Right hindlimb (tissue), 1 donor: ENCODE results near the gene OPN1MW3.
"Not testable (repeated sequence)": the region's sequence is repeated elsewhere in the genome, so short reads cannot be mapped to it uniquely, and the experiment has no call there.

ENCODE experiments used
- DNase-seq: peaks from one replicate; pipeline ENCODE4 v3.0.0-alpha.2; 2018

OPN1MW3 gene

DNA sequence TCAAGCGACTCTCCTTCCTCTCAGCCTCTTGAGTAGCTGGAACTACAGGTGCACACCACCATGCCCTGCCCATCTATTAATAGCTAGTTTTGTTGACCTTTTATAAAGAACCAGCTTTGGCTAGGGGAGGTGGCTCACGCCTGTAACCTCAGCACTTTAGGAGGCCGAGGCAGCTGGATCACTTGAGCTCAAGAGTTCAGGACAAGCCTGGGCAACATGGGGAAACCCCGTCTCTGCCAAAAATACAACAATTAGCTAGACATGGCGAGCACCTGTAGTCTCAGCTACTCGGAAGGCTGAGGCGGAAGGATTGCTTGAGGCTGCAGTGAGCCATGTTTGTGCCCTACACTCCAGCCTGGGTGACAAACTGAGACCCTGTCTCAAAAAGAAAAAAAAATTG is 40.9 kb downstream of the OPN1MW3 start:
- DNase-seq: no peak

DNA sequence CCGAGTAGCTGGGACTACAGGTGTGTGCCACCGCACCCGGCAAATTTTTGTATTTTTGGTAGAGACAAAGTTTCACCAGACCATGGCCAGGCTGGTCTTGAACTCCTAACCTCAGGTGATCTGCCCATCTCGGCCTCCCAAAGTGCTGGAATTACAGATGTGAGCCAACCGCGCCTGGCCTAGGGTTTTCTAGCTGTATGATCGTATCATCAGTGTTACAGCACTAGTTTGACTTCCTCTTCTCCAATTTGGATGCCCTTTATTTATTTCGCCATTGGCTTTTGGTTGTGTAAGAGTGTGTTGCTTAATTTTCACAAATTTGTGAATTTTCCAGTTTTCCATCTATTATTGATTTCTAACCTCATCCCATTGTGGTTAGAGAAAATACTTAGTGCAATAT is 43.4 kb downstream of the OPN1MW3 start:
- no peak for DNase-seq

DNA sequence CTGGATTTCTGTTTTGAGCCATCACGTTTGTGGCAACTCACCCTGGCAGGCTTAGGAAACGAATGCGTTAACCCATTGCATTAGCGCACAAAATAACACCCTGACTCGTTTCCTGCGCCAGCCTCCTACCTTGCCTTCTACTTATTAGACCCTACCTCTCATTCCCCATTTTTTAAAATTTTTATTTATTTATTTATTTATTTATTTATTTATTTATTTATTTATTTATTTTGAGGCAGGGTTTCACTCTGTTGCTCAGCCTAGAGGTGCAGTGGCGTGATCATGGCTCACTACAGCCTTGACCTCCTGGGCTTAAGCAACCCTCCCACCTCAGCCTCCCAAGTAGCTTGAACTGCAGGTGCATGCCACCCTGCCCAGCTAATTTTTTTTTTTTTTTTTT is 45.6 kb downstream of the OPN1MW3 start:
- not testable (repeated sequence) for DNase-seq

DNA sequence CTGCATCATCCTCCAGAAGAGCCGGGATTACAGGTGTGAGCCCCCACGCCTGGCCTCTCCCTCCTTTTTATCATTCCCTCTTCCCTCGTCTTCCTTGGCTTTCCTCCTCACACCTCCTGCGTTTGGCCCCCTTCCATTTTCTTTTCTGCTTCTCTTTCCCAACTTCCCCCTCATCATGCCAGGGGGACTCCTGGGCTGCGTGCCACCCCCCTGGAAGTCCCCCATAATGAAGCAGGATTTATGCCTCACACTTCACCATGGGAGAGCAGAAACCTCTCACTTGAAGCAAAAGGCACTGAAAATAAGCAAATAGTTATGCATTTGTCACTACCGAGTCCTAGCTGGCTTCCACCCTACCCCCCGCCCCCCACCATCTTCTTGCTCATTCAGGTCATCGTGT is 46.1 kb downstream of the OPN1MW3 start:
- DNase-seq: no peak

DNA sequence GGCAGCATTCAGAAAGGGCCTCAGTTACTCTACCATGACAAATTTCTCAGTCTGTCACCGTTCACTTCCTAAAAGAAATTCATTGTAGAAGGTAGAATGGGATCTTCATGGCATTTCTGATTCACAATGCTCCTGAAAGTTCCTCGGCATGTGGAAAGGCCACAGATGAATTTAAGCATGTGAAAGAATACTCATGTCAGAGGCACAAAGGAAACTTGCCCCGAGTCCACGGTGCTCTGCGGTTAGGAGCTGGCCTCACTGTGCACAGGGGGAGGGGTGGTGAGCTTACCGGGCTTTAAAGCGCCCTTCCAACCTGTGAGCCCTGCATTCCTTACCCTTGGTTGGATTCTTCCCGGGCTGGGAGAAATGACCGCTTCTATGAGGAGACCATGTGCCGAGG is 47.5 kb downstream of the OPN1MW3 start:
- no peak for DNase-seq

DNA sequence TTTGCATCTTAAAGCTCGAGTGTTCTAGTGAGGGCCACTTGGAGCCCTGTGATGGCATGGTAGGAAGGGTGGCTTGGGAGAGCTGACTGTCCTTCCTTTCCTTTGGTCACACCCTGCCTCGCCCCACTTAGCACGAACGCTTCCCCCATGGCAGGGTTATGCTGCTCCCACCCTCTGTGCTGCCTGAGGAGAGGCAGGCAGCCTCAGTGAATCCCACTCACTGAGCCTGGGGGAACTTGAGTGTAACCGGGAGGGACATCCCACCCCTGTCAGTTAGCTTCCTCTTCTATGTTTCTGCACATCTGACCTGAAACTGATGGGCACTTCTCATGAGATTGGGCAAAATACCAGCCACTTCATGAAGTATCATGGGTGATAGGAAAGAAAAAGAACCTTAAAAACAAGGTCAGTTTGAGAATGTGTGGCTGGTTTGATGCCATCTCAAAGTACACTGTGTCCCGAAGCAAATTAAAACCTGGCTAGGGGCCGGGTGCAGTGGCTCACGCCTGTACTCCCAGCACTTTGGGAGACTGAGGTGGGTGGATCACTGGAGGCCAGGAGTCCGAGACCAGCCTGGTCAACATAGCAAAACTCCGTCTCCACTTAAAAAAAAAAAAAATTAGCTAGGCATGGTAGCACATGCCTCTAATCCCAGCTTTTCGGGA is 48.3 kb downstream of the OPN1MW3 start:
- no peak for DNase-seq

DNA sequence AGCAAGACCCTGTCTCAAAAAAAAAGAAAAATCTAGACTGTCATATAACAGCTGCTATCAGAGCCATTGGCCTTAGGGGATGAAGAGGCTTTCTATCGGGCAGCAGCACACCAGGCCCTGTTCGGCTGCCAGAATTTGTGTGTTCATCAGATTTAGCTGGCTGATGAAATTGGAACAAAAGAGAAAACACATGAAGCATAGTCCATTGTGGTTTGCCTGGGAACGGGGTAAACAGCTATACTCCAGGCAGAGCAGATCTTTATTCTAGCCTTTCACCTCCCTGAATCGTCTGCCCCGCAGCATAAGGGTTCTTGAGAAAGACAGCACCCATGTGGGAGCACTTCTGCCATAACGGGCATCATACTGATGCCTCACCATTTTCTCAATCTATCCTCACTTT is 49.8 kb downstream of the OPN1MW3 start:
- no peak for DNase-seq

DNA sequence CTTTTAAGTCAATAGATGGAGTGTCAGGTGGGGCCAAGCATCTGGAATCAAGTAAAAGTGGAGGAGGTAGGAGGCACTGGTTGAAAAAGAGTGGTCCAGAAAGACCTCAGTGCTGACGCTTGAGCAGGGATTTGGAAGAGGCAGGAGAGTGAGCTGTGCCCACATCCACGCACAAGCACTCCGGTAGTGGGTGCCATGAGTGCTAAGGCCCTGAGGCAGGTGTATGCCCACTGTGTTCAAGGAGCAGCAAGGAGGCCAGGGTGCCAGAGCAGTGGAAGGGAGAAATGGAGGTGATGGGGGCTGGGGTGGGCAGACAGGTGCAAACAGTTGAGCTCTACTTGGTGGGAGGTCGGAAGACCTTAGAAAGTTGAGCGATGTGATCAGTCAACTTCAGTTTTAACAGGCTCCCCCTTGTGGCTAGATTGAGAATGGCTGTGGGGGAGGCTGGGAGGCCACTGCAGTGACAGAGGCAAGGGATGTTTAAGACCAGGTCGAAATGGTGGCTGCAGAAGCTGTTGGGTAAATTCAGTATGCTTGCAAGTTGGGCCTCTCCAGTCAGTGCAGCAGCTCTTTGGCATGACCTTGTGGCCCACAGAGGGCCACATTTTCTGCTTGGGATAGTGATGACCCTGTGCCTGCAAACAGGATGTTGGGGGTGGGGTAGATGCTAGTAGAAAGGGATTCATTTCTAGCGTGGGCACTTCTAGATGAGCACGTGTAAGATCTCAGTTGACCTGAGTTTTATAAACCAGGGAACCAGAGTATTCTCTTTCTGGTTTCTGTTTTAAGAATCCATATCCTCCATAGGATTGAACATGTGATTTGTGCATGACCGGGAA is 50.9 kb downstream of the OPN1MW3 start:
- peak; percentile 56 for DNase-seq

DNA sequence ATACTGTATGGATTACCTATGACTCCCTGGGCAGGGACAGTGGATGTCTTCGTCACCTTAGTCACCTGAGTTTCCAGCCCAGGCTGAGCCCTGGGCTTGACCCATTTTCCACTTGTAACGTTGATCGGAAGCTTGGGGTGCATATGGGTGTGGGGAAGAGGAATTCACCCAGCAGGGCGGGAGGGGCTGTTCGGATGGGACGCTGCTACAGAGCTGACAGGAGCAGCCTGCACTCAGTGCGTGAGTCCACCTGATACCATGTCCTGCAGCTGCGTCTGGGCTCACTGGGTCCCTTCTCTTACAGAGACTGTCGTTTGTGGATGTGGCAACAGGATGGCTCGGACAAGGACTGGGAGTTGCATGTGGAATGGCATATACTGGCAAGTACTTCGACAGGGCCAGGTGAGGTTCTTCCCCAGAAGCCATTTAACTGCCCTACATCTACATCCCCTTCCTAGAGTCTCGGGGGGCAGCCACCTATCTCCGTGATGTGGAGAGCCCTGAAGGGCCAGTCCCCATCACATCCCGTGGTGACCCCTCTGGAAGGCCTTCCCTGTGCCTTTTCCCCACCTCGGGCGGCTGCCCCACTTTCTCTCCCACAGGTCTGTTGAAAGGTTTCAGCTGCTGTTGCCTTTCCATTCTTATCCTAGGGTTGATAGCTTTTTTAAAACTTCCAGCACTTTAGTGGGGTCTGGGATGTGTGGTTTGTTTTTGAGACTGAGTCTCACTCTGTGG is 51.8 kb downstream of the OPN1MW3 start:
- DNase-seq: no peak

DNA sequence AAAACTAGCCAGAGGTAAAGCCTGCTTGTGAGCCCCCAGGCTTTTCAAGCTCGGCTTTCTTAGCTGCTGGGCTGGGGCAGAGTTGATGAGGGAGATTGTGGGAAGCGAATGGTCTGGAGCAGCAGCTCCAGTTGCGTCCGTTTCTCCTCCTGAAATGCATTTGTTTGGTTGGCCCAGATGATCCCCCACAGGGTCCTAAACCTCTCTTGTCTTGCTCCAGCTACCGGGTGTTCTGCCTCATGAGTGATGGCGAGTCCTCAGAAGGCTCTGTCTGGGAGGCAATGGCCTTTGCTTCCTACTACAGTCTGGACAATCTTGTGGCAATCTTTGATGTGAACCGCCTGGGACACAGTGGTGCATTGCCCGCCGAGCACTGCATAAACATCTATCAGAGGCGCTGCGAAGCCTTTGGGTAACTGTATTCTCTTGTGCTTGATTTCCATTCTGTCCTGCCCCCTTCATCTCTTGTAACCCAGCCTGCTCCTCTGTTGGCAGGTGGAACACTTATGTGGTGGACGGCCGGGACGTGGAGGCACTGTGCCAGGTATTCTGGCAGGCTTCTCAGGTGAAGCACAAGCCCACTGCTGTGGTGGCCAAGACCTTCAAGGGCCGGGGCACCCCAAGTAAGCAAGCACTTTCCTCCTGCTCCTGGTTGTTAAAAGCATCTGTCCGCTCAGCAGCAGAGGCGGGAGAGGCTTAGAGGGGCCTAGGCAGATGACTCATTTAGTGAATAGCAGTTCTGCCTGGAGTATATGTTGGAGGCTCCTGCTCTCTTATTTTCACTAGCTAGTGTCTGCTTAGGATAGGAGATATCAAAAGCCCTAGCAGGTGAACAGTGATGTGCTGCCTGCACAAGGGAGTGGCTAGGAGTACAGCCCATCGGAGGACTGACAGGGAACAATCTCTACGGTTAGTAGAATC is 53.5 kb downstream of the OPN1MW3 start:
- DNase-seq: no peak

DNA sequence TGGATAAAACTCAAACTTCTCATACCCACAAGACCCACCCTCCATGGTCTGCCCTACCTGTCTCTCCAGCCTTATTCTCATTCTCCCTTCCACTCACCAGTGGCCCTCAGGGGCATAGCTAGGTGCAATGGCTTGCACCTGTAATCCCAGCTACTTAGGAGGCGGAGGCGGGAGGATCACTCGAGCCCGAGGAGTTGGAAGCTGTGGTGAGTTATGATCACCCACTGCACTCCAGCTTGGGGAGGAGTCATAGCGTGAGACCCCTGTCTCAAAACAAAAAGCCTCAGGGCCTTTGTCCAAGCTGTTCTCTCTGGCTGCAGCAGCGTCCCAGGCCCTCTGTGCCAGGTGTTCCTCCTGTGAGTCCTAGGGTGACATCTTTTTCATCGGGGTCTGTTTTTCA is 54.7 kb downstream of the OPN1MW3 start:
- DNase-seq: no peak

DNA sequence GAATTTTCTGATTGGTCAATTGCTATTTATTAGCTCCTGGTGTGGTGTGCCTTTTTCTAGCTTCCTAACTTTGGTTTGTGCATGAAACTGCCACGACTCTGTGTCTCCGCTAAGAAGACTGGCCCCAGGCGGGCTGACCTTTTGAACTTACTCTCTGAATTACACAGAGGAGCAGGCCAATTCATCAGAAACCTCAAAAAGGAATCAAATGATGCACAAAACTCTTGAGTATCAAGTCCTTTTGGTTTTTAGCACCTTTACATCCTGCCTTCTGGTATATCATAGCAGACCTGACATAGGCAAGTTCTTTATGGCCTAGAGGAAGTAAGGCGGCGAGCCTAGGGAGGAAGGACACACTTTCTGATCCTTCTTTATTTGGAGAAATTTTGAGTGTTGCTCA is 55.8 kb downstream of the OPN1MW3 start:
- DNase-seq: no peak

DNA sequence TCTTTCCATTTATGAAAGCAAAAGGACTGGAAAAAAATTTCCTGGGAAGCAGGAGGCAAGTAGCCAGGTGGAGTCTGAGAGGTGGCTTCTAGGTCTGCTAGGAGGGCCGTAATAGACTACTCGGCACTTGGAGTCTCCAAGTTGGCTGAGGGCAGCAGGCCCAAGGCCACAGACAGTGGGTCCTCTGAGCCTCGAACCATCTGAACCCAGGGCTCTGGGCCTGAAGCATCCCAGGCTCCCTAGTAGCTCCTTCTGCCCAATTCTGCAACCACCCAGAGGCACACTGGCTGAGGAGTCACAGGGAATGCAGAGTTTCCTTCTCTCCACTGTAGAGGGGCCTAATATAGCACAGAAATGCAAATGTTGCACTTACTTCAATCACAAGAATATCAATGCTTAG is 58.0 kb downstream of the OPN1MW3 start:
- DNase-seq: no peak

DNA sequence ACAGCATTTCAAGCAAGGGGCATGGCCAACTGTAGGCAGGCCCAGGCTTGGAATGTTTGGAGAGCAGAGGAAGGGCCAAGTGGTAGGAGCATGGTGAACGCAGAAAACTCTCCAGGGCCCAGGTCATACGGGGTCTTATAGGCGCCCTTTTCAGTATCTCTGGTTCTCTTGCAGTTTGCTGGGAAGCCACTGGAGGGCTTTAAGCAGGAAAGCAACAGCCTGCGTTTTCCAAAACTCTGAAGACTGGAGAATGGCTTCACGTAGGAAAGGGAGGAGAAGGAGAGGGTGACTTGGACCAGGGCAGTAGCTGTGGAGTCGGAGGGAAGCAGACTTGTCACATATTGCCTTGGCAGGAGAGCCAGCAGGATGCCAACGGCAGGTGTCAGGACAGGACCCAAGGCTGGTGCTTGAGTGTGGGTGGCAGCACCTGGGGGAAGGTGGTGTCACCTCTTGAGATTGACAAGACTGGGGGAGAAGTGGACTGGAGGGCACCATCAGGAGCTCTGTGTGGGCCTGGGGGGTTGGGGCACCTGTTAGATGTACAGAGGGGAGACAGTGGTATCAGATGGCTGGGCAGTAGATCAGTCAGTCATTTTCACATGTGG is 60.1 kb downstream of the OPN1MW3 start:
- DNase-seq: no peak

DNA sequence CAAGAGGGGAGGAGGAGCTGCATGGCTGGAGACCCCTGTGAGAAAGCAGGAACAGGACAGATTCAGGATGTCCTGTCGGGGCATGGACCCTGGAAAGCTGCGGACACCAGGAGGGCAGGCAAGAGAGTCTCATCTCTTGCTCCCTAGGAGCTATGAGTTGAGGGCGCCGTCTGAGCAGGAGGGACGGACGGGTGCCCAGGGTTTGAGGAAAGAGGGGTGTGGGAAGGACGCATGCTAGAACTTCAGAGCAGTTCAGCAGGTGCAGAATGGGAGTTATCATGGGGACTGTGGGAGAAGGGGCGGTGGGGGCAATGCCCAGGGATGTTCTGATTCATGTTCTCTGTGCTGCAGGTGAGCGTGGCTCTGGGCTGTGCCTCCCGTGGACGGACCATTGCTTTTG is 63.0 kb downstream of the OPN1MW3 start:
- DNase-seq: no peak
